Measurements from ENCODE around the gene GSG1. TPM values are rescaled to one million over a fixed set of nuclear protein-coding genes. Genes with fewer than 3 reads are reported as not detected.

Gene GSG1
- total and polyA plus RNA-seq, 2 of the 8 experiments (the other 6 are each of a cell fraction or from before 2014, with no cell fraction given): 0.89 to 1.4 TPM

DNA sequence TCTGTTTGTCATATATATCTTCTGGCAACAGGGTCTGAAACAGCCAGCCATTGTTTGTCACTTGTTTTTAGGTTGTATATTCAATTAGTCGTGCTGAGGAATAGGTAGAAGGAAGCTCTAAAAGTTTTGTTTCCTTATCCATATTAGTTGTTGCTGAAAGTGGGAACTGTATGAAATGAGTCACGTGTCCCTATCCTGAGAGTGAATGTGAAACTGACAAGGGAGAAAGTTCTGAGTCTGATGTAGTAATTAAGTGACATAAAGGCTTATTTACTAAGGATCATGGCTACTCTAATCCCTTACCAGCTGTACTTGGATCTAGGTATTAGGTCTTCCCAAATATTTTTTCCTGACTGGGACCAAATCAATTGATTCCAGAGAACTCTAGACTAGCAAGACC is 42.9 kb downstream of the GSG1 start:
- POLR2A ChIA-PET (ENCODE audit: partially characterized antibody): no interaction called here
- FAIRE-seq: no peak
- CTCF ChIA-PET (ENCODE audit: partially characterized antibody): interaction anchor here (0.8 to 5.0 kb wide), 5 partner anchors 16 to 196 kb away, joined by 3 to 16 read pairs (median 3); no protein-coding TSS in a partner anchor

More for the DNA sequence above, 42.9 kb downstream of the GSG1 start:
- no peak overlapping the region for H3K23ac ChIP-seq (ENCODE audit: insufficient read length)
- H4K5ac ChIP-seq (ENCODE audit: insufficient read length, low read depth, low read length): no peak overlapping the region
- H4K20me1 ChIP-seq (replicated peaks in 1 of 2; ENCODE audit: control insufficient read depth in 1 of 2, insufficient read depth in 2 of 2, low read length in 2 of 2): peaks cover 0 to 2% of the 10 kb centered on the region in 2 experiments
- H3K4ac ChIP-seq (replicated peaks; ENCODE audit: insufficient read length, low read depth, low read length): no peak overlapping the region
- H3K23me2 ChIP-seq (ENCODE audit: low read depth, low read length): no peaks in the 10 kb centered on the region
- H2BK12ac ChIP-seq (ENCODE audit: low read depth, low read length): no peak overlapping the region
- H4K8ac ChIP-seq (ENCODE audit: extremely low read depth, insufficient read depth, low read length): no peak overlapping the region
- no peak overlapping the region for H3K18ac ChIP-seq (ENCODE audit: extremely low read depth, low read length)
- no peak overlapping the region for H2BK20ac ChIP-seq (ENCODE audit: low read length)
- H3K9ac ChIP-seq (replicated peaks in 1 of 4; ENCODE audit: extremely low read depth in 1 of 4, low read depth in 3 of 4, low read length in 3 of 4): no peak overlapping the region
- no peak overlapping the region for H3K27ac ChIP-seq (ENCODE audit: low read depth, low read length)
- DNase-seq (ENCODE audit: low read depth in 1 of 2, low spot score in 2 of 2): no peak
- no peak overlapping the region for H2BK5ac ChIP-seq (ENCODE audit: low read depth, low read length)
- H3K14ac ChIP-seq (ENCODE audit: insufficient read length): no peak overlapping the region
- no peak overlapping the region for H2BK15ac ChIP-seq (ENCODE audit: low read length)
- no peaks in the 10 kb centered on the region for H3K79me1 ChIP-seq (ENCODE audit: low read depth, low read length)
- no peak overlapping the region for H4K91ac ChIP-seq (replicated peaks; ENCODE audit: insufficient read length, low read length)
- H3K9me3 ChIP-seq (ENCODE audit: insufficient read depth in 2 of 2, low read depth in 1 of 2, low read length in 1 of 2): no peaks in the 10 kb centered on the region
- H2AK5ac ChIP-seq (ENCODE audit: low read depth, low read length): no peak overlapping the region
- peaks cover 0 to 3% (median 0%) of the 10 kb centered on the region in 4 experiments; a peak in 2 of 7 replicates for H3K4me1 ChIP-seq (replicated peaks in 1 of 4; ENCODE audit: control insufficient read depth in 3 of 4, insufficient read depth in 4 of 4, low read length in 3 of 4)
- H3K4me2 ChIP-seq (ENCODE audit: insufficient read depth in 1 of 2, low read depth in 2 of 2, low read length in 2 of 2): no peak overlapping the region
- peaks cover 0 to 56% (median 24%) of the 10 kb centered on the region in 4 experiments; a peak in 7 of 8 replicates for H3K36me3 ChIP-seq (ENCODE audit: control insufficient read depth in 2 of 4, insufficient read depth in 4 of 4, low read length in 3 of 4)
- no peak overlapping the region for H2BK120ac ChIP-seq (replicated peaks; ENCODE audit: low read depth, low read length)
- H2AFZ ChIP-seq (ENCODE audit: low read length): no peak overlapping the region
- H3K56ac ChIP-seq (replicated peaks; ENCODE audit: insufficient read length, low read depth, low read length): no peak overlapping the region
- no peaks in the 10 kb centered on the region for H3K79me2 ChIP-seq (ENCODE audit: control insufficient read depth in 1 of 2, insufficient read depth in 2 of 2, low read length in 2 of 2)
- H3K4me3 ChIP-seq (ENCODE audit: extremely low read depth in 1 of 4, insufficient read depth in 2 of 4, low read depth in 3 of 4, low read length in 4 of 4): no peak overlapping the region
- TF ChIP-seq, protein P1, sequence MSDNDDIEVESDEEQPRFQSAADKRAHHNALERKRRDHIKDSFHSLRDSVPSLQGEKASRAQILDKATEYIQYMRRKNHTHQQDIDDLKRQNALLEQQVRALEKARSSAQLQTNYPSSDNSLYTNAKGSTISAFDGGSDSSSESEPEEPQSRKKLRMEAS (IDR thresholded peaks at IDR 0.05): no peak
- TF ChIP-seq KDM4A (IDR thresholded peaks at IDR 0.05; ENCODE audit: low read depth, low read length, severe bottlenecking) (no peak), BACH1 (IDR thresholded peaks at IDR 0.05; ENCODE audit: low read length) (no peak), ASH2L (IDR thresholded peaks at IDR 0.05; ENCODE audit: low read length) (no peak), EZH2 (IDR thresholded peaks at IDR 0.05; ENCODE audit: low read depth, low read length, severe bottlenecking) (no peak), POU5F1 (IDR thresholded peaks at IDR 0.05; ENCODE audit: low read depth, low read length) (no peak), NRF1 (IDR thresholded peaks at IDR 0.05; ENCODE audit: low read depth, low read length) (no peak), GABPA (IDR thresholded peaks at IDR 0.05; ENCODE audit: borderline replicate concordance, insufficient read depth, low read length) (no peak), FOSL1 (IDR thresholded peaks at IDR 0.05; ENCODE audit: insufficient read depth, low read depth, low read length) (no peak), RXRA (IDR thresholded peaks at IDR 0.05; ENCODE audit: insufficient read depth, low read depth, low read length) (no peak)
- H3K27me3 ChIP-seq (replicated peaks in 1 of 4; ENCODE audit: control insufficient read depth in 3 of 4, extremely low read depth in 1 of 4, insufficient read depth in 3 of 4, low read length in 3 of 4): no peaks in the 10 kb centered on the region
- WGBS, 2 experiments (ENCODE audit: extremely low coverage in 1 of 2, insufficient coverage in 1 of 2, insufficient read length in 1 of 2, insufficient replicate concordance in 2 of 2, low coverage in 1 of 2, low lambda C conversion rate in 2 of 2, missing lambda C conversion rate in 1 of 2): 88% methylated on average over 2 of the region's 2 CpGs; no CpG with 5 or more reads in 1 of the 2 experiments

All from H1 (cell line).